DMS153 (cell line): ENCODE results near the gene TBC1D5.
A peak's percentile ranks its signal among the peaks of the same experiment; 100 is the strongest.
"Not testable (repeated sequence)": the region's sequence is repeated elsewhere in the genome, so short reads cannot be mapped to it uniquely, and the experiment has no call there.

Source experiments
- DNase-seq: peaks from one replicate; lab custom pipeline; 2025; lab: John Stamatoyannopoulos, UW

The TBC1D5 gene

DNA sequence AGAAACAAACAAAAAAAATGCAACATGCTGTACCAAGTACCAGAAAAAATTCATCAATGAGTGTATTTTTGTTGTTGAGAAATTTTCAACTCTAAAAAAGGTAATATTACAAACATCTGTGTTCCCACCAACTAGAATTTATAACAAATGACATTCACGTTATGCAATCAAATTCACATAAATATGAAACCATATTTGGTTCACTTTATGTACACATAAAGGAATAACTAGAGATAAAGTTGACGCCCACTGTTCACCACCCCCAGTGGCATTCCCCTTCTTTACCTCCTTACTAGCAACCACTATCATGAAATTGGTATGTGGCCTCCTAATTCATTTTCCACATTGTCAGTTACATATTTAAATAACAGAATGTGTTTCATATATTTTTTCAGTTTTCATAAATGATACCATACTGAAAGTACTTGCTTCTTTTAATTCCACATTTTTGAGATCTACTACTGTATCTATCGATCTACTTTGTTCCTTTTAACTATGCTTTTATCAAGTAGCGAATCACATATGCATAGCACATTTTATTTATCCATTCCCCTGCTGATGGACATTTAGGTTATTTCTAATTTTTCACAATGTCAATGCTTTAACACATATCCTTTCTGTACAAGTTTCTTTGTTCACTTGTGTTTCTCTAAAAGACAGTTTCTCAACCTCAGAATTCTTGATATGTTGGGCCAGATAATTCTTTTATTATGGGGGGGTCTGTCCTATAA is 34.5 kb downstream of the TBC1D5 start:
- DNase-seq = no peak

DNA sequence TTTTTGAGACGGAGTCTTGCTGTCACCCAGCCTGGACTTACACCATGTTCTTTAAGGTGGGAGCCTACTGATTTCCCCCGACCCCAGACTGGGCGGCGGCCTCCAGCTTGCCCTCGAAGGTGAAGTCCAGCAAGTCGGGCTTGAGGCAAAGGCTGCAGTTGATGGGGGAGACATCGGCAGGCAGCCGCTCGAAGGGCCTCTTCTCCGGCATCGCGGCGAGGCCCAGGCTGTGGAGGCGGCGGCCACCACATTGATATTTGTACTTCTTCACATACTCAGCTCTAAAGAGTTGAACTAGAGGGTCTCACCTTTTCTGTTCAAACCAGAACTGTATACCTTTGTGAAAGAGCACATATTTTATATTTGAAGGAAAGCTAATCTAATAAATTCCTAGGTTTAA is 36.4 kb downstream of the TBC1D5 start:
- not testable (repeated sequence) for DNase-seq

DNA sequence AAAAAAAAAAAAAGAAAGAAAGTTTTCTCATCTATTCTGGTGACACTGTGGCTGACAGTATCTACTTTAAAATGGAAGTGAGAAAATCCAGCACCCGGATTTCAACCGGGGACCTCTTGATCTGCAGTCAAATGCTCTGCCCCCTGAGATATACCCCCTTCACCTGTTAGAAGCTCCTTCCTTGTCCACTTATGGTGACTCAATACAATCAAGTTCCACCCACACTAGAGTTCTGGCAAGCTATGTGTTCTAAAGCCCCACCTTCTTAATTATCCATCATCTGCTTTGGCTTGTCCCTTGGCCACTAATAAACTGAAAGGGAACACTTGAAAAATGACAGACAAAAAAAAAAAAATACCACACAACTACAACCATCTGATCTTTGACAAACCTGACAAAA is 42.6 kb downstream of the TBC1D5 start:
- not testable (repeated sequence) for DNase-seq

DNA sequence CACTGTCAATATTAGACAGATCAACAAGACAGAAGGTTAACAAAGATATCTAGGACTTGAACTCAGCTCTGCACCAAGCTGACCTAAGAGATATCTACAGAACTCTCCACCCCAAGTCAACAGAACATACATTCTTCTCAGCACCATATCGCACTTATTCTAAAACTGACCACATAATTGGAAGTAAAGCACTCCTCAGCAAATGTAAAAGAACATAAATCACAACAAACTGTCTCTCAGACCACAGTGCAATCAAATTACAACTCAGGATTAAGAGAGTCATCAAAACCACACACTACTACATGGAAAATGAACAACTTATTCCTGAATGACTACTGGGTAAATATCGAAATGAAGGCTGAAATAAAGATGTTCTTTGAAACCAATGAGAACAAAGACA is 46.8 kb downstream of the TBC1D5 start:
- DNase-seq = not testable (repeated sequence)

DNA sequence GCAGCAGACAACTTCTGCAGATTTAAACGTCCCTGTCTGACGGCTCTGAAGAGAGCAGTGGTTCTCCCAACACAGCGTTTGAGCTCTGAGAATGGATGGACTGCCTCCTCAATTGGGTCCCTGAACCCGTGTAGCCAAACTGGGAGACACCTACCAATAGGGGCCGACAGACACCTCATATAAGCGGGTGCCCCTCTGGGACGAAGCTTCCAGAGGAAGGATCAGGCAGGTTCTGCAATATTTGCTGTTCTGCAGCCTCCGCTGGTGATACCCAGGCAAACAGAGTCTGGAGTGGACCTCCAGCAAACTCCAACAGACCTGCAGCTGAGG is 48.8 kb downstream of the TBC1D5 start:
- DNase-seq = not testable (repeated sequence)

GRCh38 chr3:17692846-17693669 is 49.4 kb downstream of the TBC1D5 start:
- DNase-seq = not testable (repeated sequence)

- no peak for DNase-seq
Measured at GRCh38 chr3:17687566-17687965, 54.9 kb downstream of the TBC1D5 start.

GRCh38 chr3:17686613-17687012 is 55.8 kb downstream of the TBC1D5 start:
- no peak for DNase-seq

- DNase-seq = no peak
Measured at GRCh38 chr3:17683542-17684207, 58.8 kb downstream of the TBC1D5 start.

DNA sequence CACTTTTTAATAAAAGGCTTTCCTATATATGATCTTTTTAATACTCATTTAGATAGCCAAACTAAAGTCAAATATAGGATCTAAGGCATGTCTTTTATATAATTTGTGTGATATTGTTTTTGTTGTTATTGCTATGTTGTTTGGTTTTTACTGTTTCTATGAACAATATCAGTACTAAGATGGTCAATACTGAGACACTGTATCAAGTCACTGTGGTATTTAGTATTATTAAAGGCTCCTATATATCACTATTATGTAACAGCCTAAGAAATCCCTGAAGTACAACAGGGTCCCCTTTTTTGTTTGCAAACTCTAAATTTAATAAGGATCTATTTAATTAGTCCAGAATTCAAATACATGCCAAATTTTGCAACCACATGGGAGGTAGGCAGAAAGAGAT is 61.9 kb downstream of the TBC1D5 start:
- no peak for DNase-seq

DNA sequence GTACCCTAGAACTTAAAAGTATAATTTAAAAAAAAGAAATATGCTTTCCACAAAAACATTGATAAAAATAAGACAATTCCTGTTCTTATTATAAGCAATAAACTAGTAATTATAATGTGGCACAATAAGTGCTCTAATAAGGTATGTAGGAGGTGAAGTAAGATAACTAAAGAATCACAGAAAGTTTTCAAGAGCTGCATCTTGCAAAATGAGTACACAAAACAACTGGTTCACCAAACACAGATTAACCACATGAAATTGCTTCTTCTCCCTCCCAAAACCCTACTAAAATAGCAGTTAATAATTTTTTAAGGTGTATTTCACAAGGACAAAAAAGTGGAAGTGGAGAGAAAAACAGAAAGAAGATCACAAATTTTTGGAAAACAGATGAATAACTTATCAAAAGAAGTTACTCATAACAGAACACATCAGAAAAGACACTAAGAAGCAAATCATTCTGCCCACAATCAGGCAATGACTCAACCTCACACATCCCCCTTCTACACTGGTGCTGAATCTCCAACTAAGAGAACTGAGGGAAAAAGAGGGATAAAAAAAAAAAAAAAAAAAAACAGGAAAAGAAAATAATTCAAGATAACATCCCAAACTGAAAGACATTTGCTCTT is 64.2 kb downstream of the TBC1D5 start:
- DNase-seq = no peak

DNA sequence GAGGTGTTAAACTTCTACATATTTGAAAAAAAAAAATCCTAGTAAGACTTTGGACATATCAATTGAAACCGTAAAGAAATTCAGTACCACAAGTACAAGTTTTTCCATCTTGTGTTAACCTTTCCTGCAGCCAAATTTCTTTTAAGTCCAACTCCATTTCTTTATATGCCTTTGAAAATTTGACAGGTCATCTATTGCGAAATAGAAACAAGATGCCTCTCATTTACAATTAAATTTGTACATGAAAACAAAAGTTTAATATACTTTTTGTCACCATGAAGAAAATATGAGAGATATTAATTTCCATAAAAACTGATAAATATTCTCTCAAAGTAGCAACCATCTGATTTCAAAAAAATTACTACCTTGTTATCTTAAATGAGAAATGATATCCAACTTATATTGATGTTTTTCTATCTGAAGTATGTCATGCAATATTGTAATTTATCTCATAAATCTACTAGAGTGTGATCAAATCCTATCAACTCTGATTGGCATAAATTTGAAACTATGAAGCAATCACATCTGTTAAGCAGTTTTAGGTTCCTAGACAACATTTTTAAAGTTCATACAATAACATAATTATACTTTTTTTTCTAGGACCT is 68.2 kb downstream of the TBC1D5 start:
- no peak for DNase-seq

DNA sequence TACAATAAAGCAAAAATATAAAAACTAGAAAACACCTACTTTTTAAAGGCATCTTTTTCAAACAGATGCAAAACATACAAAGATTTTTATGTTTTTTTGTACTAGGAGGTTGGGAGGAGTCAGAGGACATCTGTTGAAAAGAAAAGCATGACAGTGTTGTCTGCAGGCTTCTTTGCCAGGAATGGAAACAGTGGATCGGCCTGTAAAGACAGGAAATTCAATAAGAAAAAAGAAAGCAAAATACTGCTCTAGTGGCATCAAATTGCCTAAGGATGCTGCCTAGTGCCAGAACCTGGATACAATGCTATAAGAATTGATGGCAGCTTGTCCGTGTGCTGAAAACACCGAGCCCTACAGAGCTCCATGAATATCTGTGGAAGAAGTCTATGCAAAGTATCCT is 69.9 kb downstream of the TBC1D5 start:
- no peak for DNase-seq

DNA sequence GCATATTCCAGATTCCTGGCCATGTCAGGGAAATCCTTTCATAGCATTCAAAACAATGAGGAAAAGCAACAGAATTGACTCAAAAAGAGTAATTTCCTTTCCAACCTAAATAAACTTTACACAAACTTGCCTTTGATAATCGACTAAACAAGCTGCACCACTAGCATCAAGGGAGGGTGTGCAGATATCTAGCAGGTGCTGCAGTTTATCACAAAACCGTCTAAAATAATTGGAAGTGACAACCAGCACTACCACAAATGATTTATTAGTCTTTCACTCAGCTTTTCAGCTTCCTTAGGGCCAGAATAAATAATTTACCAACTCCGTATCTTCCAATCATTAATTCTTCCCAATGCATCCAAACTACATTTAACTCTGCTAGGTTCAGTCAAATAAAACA is 71.7 kb downstream of the TBC1D5 start:
- no peak for DNase-seq

DNA sequence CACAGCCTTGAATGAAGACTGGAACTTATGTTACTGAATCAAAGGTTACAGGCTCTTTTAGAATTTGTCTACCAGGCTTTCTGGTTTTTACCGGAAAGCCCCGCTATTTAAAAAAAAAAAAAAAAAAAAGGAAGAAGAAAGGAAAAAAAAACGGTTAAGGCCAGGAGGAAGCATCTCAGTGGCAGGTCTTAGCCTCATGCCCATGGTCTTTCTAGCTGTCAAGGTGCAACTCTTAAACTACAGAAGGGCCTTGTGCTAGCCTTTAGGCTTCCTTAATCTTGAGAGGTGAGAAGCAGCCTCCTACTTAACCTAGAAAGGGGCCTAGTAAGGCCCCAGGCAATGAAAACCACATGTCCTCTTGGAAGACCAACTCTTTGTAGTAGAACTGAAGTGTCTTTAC is 77.5 kb downstream of the TBC1D5 start:
- DNase-seq = no peak

DNA sequence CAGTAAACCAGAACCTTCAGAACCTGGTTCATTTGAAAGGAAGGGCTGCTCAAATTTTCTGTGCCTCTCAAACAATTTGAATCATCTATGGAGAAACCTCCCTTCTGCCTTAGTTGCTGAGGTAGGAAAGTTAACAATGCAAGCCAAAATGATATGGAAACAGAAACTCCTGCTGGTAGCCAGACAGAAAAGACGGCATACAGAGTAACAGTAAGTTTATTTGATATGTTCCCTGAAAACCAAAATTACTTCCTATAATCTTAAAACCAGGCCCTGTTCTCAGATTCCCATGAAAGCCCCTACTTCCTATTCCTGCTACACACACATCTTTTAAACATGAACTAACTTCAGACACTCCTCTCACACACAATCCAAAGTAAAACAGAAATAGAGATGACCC is 86.2 kb downstream of the TBC1D5 start:
- no peak for DNase-seq

DNA sequence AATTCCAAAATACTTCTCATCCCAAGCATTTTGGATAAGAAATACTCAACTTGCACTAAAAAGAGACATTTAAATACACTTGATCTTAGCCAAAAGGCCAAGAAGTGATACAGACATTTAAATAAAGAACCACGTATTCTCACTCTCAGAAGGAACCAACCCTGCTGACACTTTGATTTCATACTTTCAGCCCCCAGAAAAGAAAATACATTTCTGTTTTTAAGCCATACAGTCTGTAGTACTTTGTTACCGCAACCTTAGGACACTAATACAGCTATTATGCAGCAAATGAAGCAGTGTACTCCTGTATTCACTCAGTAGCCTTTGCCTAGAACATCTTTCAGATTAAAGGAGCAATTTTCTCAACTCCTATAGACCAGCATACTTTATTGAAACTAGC is 86.7 kb downstream of the TBC1D5 start:
- no peak for DNase-seq

- DNase-seq = not testable (repeated sequence)
Measured at GRCh38 chr3:17649748-17650147, 92.7 kb downstream of the TBC1D5 start.

DNA sequence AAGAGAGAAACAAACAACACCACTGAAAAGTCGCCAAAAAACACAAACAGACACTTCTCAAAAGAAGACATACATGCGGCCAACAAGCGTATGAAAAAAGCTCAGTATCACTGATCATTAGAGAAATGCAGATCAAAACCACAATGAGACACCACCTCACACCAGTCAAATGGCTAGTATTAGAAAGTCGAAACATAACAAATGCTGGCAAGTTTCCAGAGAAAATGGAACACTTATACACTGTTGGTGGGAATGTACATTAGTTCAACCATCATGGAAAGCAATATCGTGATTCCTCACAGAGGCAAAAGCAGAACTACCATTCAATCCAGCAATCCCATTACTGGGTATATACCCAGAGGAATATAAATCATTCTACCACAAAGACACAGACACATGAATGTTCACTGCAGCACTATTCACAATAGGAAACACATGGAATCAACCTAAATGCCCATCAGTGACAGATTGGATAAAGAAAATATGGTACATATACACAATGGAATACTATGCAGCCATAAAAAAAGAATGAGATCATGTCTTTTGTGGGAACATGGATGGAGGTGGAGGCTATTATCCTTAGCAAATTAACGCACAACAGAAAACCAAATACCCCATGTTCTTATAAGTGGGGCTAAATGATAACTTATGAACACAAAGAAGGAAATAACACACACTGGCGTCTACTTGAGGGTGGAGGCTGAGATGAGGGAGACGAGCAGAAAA is 93.6 kb downstream of the TBC1D5 start:
- not testable (repeated sequence) for DNase-seq

- peak; percentile 14 for DNase-seq
Measured at GRCh38 chr3:17645074-17645698, 97.2 kb downstream of the TBC1D5 start.

DNA sequence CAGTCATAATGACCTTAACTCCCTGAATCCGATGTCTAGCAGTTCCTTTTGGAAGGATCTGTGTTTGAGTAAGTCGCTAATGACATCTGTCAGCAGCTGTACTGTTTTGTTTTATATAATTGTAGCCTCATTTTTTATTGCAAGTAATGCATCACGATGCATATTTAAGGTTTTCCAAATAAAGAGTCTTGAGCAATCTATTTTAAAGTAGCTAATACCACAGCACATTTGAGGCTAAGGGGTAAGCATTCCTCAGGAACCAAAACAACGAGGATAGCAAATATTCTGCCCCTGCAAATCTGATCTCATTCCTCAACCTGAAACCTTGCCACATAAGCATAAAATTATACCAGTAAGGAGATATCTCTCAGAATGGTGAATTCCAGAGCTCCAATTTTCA is 98.7 kb downstream of the TBC1D5 start:
- DNase-seq = no peak
